AG10803 (cell line): ENCODE data around the gene CD69.

Source experiments
- DNase-seq: peaks from one replicate; pipeline ENCODE4 v3.0.0; 2010; ENCODE audit warnings: low read depth
- H3K4me3 ChIP-seq: 2 replicates; pipeline ENCODE4 v1.5.1; 2011; ENCODE audit warnings: mild to moderate bottlenecking, low read length, control low read depth
- CTCF ChIP-seq: conservative IDR thresholded peaks from 2 replicates; pipeline ENCODE4 v1.5.1; 2011; ENCODE audit warnings: mild to moderate bottlenecking, low read length, control low read depth, inconsistent platforms

Gene CD69

DNA sequence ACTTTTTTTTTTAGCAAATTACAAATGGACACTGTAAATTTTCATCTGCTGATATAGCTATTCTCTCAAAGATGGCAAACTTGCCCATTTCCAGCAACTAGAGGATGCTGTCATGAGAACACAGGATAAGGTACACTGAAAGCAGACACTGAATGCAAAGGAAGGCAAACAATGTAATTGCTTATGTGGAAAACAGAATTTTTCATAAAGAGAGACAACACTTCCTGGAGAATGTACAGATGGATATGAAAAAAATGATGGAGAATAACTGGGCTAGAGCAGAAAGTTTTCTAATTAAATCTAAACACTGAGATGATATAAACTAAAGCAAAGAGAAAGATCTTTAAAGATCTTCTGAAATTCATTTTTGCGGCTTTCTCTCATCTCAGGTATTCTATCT lies 581 bp downstream of the CD69 start:
- no peak for TF ChIP-seq CTCF
- DNase-seq, result no peak
- no peak overlapping the region for H3K4me3 ChIP-seq

- DNase-seq, result no peak
- no peak overlapping the region for H3K4me3 ChIP-seq
- TF ChIP-seq CTCF, result no peak
Observed at GRCh38 chr12:9759694-9760093, 1.0 kb downstream of the CD69 start.

DNA sequence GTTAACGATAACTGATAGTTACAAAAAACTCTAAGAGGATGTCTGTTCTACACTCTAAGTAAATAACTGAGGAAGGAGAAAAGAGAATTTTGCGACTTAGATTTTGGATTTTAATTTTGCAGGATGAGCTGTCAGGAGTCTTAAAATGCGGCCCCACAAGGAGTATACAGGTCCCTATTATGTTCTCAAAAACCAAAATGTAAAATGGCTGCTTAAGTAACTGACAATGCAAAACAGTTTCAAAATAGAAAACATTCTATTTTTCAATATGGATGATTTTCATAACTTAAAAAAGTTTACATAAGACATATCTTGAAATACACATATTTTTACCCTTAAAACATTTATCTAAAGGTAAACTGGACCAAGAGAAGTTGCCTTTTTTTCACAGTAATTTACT lies 2.6 kb downstream of the CD69 start:
- no peak for TF ChIP-seq CTCF
- no peak for DNase-seq
- H3K4me3 ChIP-seq, result no peak overlapping the region

DNA sequence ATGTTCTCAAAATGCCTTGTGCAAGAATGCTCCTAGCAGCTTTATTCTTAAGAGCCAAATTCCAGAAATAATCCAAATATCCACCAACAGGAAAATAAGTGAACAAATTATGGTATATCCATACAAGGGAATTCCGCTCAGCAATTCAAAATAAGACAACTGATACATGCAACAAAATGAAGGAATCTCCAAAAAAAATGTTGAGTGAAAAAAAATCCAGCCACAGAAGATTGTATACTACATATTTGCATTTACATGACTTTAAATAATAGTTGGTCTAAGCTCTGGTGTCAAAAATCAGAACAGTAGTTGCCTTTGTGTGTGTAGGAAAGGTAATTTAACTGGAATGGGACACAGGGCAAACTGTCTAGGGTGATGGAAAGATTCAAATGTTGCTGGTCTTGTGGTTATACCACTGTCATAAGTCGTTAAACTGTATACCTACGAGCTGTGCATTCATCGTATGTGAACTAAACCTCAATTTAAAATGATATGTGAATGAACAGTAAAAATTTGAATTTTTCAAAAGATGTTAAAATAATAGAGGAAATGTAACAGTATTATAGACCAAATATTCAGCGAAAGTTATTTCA lies 3.2 kb downstream of the CD69 start:
- no peak for TF ChIP-seq CTCF
- DNase-seq, result no peak
- H3K4me3 ChIP-seq, result no peak overlapping the region

DNA sequence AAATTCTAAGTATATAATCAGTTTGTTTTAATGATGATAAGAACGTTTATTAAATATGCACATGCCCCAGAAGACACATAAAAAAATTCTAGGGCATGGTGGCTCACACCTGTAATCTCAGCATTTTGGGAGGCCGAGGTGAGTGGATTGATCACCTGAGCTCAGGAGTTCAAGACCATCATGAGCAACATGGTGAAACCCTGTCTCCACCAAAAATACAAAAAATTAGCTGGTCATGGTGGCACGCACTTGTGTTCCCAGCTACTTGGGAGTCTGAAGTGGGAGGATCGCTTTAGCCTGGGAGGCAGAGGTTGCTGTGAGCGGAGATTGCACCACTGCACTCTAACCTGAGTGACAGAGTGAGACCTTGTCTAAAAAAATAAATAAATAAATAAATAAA lies 4.0 kb downstream of the CD69 start:
- no peak for TF ChIP-seq CTCF
- DNase-seq, result no peak
- no peak overlapping the region for H3K4me3 ChIP-seq

- TF ChIP-seq CTCF, result no peak
- no peak overlapping the region for H3K4me3 ChIP-seq
- DNase-seq, result no peak
Observed at GRCh38 chr12:9756170-9756569, 4.5 kb downstream of the CD69 start.

- DNase-seq, result no peak
- H3K4me3 ChIP-seq, result no peak overlapping the region
- TF ChIP-seq CTCF, result no peak
Observed at GRCh38 chr12:9755567-9755966, 5.1 kb downstream of the CD69 start.
